Hepatocyte (in vitro differentiated cells): ENCODE measurements around the gene ZNF385B. TPM values are rescaled to one million over a fixed set of nuclear protein-coding genes. Genes with fewer than 3 reads are reported as not detected.

ENCODE experiments used
- DNase-seq: peaks from one replicate; pipeline ENCODE4 v3.0.0-alpha.2; 2016; ENCODE audit warnings: low spot score
- H2AFZ ChIP-seq: fragments of 200-600 bp; sonication (generic); 2 replicates; pipeline ENCODE4 v1.6.0; 2016; ENCODE audit warnings: antibody characterized with exemption, mild to moderate bottlenecking
- H3K27ac ChIP-seq: fragments of 200-600 bp; sonication (generic); 2 replicates; pipeline ENCODE4 v1.5.1; 2016; ENCODE audit warnings: mild to moderate bottlenecking
- H3K27me3 ChIP-seq: fragments of 200-600 bp; sonication (generic); 2 replicates; pipeline ENCODE4 v1.6.1; 2016
- H3K36me3 ChIP-seq: fragments of 200-600 bp; sonication (generic); replicated peaks from 2 replicates; pipeline ENCODE4 v1.5.1; 2016; ENCODE audit warnings: low read depth; ENCODE audit not compliant: insufficient read depth
- H3K4me1 ChIP-seq: fragments of 200-600 bp; sonication (generic); 2 replicates; pipeline ENCODE4 v1.5.1; 2016; ENCODE audit warnings: mild to moderate bottlenecking, moderate library complexity; ENCODE audit not compliant: insufficient read depth
- H3K4me2 ChIP-seq: fragments of 200-600 bp; sonication (generic); 2 replicates; pipeline ENCODE4 v1.6.0; 2016
- H3K4me3 ChIP-seq: fragments of 200-600 bp; sonication (generic); 2 replicates; pipeline ENCODE4 v1.5.1; 2016; ENCODE audit warnings: mild to moderate bottlenecking
- H3K79me2 ChIP-seq: fragments of 200-600 bp; sonication (generic); 2 replicates; pipeline ENCODE4 v1.6.0; 2017; ENCODE audit warnings: mild to moderate bottlenecking
- H3K9me2 ChIP-seq: fragments of 200-600 bp; sonication (generic); replicated peaks from 2 replicates; pipeline ENCODE4 v1.6.0; 2017; ENCODE audit warnings: mild to moderate bottlenecking; ENCODE audit not compliant: insufficient read depth
- H3K9me3 ChIP-seq: fragments of 200-600 bp; sonication (generic); 2 replicates; pipeline ENCODE4 v1.5.1; 2016; ENCODE audit warnings: low read depth, mild to moderate bottlenecking
- H4K20me1 ChIP-seq: fragments of 200-600 bp; sonication (generic); 2 replicates; pipeline ENCODE4 v1.6.0; 2016; ENCODE audit warnings: mild to moderate bottlenecking; ENCODE audit not compliant: insufficient read depth, poor library complexity, severe bottlenecking
- EZH2 ChIP-seq: fragments of 200-600 bp; sonication (generic); IDR thresholded peaks from 2 replicates; pipeline ENCODE4 v1.6.1; 2016; ENCODE audit warnings: antibody characterized with exemption, mild to moderate bottlenecking, borderline replicate concordance
- EZH2phosphoT487 ChIP-seq: fragments of 200-600 bp; sonication (generic); IDR thresholded peaks from one replicate; pipeline ENCODE4 v1.6.1; 2018; ENCODE audit warnings: antibody characterized with exemption, mild to moderate bottlenecking, low read depth, moderate library complexity; ENCODE audit not compliant: unreplicated experiment, severe bottlenecking
- WGBS: methylation state at CpG from one replicate; pipeline ENCODE4 v1.1.6; 2016; ENCODE audit warnings: low lambda C conversion rate; ENCODE audit errors: missing lambda C conversion rate; 5-methylcytosine and 5-hydroxymethylcytosine counted together
- polyA plus RNA-seq: library from polyadenylated mRNA; unstranded; fragments of >200 nt; fragmentation: Nextera tagmentation; extraction: Ambion mirVana; gene quantifications from 2 replicates; pipeline ENCODE4 v1.2.1, GENCODE V29; 2016
- total RNA-seq: library from RNA; depleted of rRNA; stranded (reverse); fragments of >200 nt; gene quantifications from 2 replicates; pipeline ENCODE4 v1.2.3, GENCODE V29; 2014
- TF ChIP-seq, protein P1 (sequence below): fragments of 200-600 bp; sonication (generic); IDR thresholded peaks from 2 replicates; pipeline ENCODE4 v1.5.1; 2016; ENCODE audit warnings: antibody characterized with exemption, mild to moderate bottlenecking; ENCODE audit not compliant: poor library complexity

Gene ZNF385B
- total and polyA plus RNA-seq, 2 experiments from 2014 or later: 1.8 to 2.4 TPM

DNA sequence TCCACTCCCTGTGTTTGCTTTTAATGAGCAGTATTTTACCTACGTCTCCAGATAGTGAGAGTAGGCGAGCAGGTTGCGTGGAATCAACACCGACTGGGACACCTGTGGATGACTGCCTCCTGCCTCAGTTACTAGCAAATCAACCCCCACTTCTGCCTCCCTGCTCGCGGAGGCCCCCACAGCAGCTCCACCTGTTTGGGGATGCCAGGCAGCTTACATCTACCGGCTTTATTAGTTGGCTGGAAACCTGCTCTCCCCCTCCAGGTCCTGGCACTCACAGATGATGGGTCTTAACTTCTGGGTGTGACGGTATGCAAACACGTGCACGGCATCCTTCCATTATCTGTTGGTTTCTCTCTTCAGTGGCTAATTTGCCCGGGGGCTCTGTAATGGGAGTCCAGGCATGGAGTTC is 432.3 kb downstream of the ZNF385B start:
- no peak overlapping the region for H3K27ac ChIP-seq
- peaks cover 3% of the 10 kb centered on the region for H3K27me3 ChIP-seq
- H3K36me3 ChIP-seq: no peaks in the 10 kb centered on the region
- H3K79me2 ChIP-seq: no peaks in the 10 kb centered on the region
- no peak for DNase-seq
- H3K4me3 ChIP-seq: no peak overlapping the region
- WGBS: 31% methylated on average over 11 of the region's 11 CpGs
- TF ChIP-seq, protein P1, sequence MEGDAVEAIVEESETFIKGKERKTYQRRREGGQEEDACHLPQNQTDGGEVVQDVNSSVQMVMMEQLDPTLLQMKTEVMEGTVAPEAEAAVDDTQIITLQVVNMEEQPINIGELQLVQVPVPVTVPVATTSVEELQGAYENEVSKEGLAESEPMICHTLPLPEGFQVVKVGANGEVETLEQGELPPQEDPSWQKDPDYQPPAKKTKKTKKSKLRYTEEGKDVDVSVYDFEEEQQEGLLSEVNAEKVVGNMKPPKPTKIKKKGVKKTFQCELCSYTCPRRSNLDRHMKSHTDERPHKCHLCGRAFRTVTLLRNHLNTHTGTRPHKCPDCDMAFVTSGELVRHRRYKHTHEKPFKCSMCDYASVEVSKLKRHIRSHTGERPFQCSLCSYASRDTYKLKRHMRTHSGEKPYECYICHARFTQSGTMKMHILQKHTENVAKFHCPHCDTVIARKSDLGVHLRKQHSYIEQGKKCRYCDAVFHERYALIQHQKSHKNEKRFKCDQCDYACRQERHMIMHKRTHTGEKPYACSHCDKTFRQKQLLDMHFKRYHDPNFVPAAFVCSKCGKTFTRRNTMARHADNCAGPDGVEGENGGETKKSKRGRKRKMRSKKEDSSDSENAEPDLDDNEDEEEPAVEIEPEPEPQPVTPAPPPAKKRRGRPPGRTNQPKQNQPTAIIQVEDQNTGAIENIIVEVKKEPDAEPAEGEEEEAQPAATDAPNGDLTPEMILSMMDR: no peak
- TF ChIP-seq EZH2phosphoT487: no peak
- no peak for TF ChIP-seq EZH2
- peak overlapping the region; percentile 61 for H2AFZ ChIP-seq
- H3K9me3 ChIP-seq: no peaks in the 10 kb centered on the region
- no peaks in the 10 kb centered on the region for H3K4me1 ChIP-seq
- no peaks in the 10 kb centered on the region for H3K9me2 ChIP-seq
- H4K20me1 ChIP-seq: no peaks in the 10 kb centered on the region
- peak overlapping the region; percentile 69 for H3K4me2 ChIP-seq

DNA sequence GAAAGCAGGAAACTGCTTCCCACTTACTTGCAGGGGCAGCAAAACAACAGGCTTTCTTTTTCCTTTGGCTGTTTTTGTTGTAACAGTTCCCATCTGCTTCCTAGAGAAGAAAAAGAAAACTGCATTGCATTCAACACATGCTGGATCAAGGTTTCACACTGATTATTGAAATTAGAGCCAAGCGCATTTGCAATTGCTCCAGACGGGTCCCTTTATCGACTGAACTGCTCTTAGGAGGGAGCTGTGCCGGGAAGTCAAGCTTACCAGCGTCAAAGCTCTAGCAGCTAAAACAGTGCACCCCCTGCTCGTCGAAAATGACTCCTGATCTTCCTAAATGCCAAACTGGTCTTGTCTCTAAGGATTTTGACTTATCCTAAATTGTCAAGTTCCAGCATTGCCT is 432.8 kb downstream of the ZNF385B start:
- WGBS: 14% methylated on average over 7 of the region's 7 CpGs
- TF ChIP-seq, protein P1: no peak
- TF ChIP-seq EZH2 (no peak), EZH2phosphoT487 (no peak)
- Histone ChIP-seq H3K27ac (no peak overlapping the region), H3K27me3 (peaks cover 3% of the 10 kb centered on the region), H3K9me2 (no peaks in the 10 kb centered on the region), H3K4me3 (no peak overlapping the region), H3K9me3 (no peaks in the 10 kb centered on the region), H4K20me1 (no peaks in the 10 kb centered on the region), H3K4me1 (no peaks in the 10 kb centered on the region), H3K36me3 (no peaks in the 10 kb centered on the region), H2AFZ (peak overlapping the region; percentile 61), H3K4me2 (peak overlapping the region; percentile 69), H3K79me2 (no peaks in the 10 kb centered on the region)
- DNase-seq: no peak

DNA sequence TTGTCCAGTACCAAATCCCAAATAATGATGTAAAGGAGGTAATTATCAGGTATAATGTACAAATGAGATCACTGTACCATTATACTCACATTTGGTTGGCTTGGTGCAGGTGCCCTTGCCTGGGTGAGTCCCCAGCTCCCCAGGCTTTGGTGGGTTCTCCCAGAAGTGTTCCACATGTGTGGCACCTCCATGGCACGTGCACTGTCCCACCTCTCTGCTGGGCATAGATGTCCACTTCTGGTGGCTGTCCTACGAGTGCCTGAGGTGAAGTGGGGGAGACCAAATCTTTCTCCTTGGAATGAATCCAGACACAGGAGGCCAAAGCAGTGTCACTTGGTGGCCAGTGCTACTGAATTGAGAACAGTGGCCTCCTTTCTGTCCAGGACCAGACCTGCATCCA is 434.3 kb downstream of the ZNF385B start:
- no peak overlapping the region for H3K4me3 ChIP-seq
- no peak overlapping the region for H3K4me2 ChIP-seq
- H2AFZ ChIP-seq: no peak overlapping the region
- 89% methylated on average over 2 of the region's 2 CpGs for WGBS
- H3K9me2 ChIP-seq: no peaks in the 10 kb centered on the region
- no peaks in the 10 kb centered on the region for H3K9me3 ChIP-seq
- H4K20me1 ChIP-seq: no peaks in the 10 kb centered on the region
- peaks cover 3% of the 10 kb centered on the region for H3K27me3 ChIP-seq
- TF ChIP-seq, protein P1: no peak
- TF ChIP-seq EZH2 (no peak), EZH2phosphoT487 (no peak)
- no peaks in the 10 kb centered on the region for H3K4me1 ChIP-seq
- H3K79me2 ChIP-seq: no peaks in the 10 kb centered on the region
- DNase-seq: no peak
- no peaks in the 10 kb centered on the region for H3K36me3 ChIP-seq
- H3K27ac ChIP-seq: no peak overlapping the region

DNA sequence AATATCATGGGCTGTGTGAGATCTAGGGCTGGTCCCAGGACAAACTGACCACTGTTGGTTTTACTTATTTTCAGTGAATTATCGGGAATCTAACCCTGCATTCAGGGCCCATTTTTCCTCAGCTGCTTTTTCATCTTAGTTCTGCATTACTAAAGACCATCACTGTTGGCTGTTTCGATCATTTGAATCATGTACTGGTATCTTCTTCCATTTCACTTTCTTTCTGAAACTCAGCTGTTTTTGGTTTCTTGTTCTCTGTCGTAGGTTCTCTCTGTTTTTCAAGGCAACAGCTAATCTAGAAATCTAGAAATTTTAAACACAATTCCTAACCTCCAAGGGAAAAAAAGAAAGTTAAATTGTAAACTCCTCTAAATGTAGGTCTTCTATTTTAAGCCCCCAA is 436.8 kb downstream of the ZNF385B start:
- Histone ChIP-seq H3K9me3 (no peaks in the 10 kb centered on the region), H4K20me1 (no peaks in the 10 kb centered on the region), H2AFZ (no peak overlapping the region), H3K4me1 (no peaks in the 10 kb centered on the region), H3K4me2 (no peak overlapping the region), H3K9me2 (no peaks in the 10 kb centered on the region), H3K79me2 (no peaks in the 10 kb centered on the region), H3K36me3 (no peaks in the 10 kb centered on the region), H3K27ac (no peak overlapping the region), H3K27me3 (peaks cover 2% of the 10 kb centered on the region), H3K4me3 (no peak overlapping the region)
- TF ChIP-seq, protein P1: no peak
- TF ChIP-seq EZH2phosphoT487 (no peak), EZH2 (no peak)
- DNase-seq: no peak
- 97% methylated on average over 3 of the region's 3 CpGs for WGBS
